Measurements from ENCODE around the gene LITAF. TPM values are rescaled to one million over a fixed set of nuclear protein-coding genes. Genes with fewer than 3 reads are reported as not detected.
"Not testable (repeated sequence)": the region's sequence is repeated elsewhere in the genome, so short reads cannot be mapped to it uniquely, and the experiment has no call there.

The LITAF gene
- total RNA-seq, 1 experiment from 2014 or later, result 83.4 TPM

DNA sequence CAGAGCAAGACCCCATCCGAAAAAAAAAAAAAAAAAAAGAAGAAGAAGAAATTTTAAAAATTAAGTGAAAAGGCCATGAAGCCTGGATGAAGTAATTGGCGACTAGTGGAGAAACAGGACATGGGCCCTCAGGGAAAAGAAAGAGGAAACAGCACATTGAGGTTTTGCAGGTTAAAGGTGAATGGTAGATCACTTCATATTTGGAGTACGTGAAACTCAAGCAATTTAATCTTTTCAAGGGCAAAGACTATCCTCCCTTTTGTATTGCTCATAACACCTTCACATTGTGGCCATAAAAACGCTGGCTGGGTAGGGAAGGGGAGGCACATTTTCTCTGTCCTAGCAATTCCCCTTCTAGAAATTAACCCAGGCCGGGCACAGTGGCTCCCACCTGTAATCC lies 53.1 kb downstream of the LITAF start:
- Histone ChIP-seq H3K4me3 (no peak overlapping the region), H3K27ac (no peak overlapping the region), H3K4me1 (replicated peaks) (peaks cover 17% of the 10 kb centered on the region), H3K27me3 (replicated peaks) (no peaks in the 10 kb centered on the region), H3K9me3 (replicated peaks) (no peaks in the 10 kb centered on the region), H3K36me3 (no peaks in the 10 kb centered on the region)
- DNase-seq (ENCODE audit: low read depth in 1 of 2, low spot score in 2 of 2), result no peak

DNA sequence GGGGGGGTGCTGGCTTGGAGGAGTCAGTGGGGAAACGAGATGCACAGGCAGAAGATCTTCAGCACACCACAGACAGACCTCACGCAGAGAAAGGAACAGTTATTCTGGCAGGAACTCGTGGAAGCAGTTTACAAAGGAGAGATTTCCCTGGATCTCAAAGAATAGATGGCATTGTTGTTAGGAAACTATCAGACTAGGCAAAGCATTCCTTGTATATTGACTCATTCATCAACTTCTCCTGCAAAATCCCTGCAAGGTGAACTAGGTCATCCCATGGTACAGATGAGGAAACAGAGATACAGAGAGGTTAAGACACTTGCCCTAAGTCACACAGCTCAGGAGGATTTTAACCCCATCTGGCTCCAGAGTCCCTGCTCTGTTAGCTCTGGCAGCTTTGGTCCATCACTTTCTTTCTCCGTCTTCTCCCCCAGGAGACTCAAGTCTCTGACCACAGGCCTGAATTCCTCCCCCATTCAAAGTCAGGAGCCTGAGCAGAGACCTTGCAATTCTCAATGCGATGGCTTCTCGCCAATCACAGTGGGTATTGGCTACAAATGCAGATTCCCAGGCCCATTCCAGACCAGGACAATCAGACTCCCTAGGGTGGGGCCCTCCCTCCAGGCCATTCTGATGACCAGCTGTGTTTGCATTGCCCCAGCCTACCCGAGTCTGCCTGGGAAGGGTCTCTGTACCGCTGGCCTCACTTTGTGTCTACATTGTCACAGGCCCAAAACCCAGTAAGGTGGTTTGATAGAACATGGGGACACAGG lies 56.4 kb downstream of the LITAF start:
- Histone ChIP-seq H3K4me3 (no peak overlapping the region), H3K36me3 (no peaks in the 10 kb centered on the region), H3K9me3 (replicated peaks) (no peaks in the 10 kb centered on the region), H3K4me1 (replicated peaks) (peaks cover 17% of the 10 kb centered on the region), H3K27ac (no peak overlapping the region), H3K27me3 (replicated peaks) (no peaks in the 10 kb centered on the region)
- peak in 1 of 2 experiments; percentile 57 for DNase-seq (ENCODE audit: low read depth in 1 of 2, low spot score in 2 of 2)

DNA sequence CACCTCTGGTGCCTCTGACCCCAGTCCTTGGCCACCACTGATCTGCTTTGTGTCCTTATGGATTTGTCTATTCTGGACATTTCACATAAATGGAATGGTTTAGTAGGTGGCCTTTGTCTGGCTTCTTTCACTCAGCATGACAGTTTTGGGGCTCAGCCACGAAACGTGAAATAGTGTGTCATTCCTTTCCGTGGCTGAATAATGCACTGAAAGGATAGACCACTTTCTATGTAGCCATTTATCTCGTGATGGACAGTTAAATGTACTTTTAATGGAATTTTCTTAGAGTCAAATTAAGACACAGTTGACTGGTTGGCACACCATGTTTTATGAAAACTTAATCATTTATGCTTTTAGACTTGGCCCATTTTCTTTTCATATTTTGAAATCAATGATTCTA lies 57.4 kb downstream of the LITAF start:
- no peaks in the 10 kb centered on the region for H3K36me3 ChIP-seq
- H3K4me3 ChIP-seq, result no peak overlapping the region
- DNase-seq (ENCODE audit: low read depth in 1 of 2, low spot score in 2 of 2), result no peak
- no peaks in the 10 kb centered on the region for H3K27me3 ChIP-seq (replicated peaks)
- H3K27ac ChIP-seq, result no peak overlapping the region
- H3K9me3 ChIP-seq (replicated peaks), result no peaks in the 10 kb centered on the region
- peaks cover 17% of the 10 kb centered on the region for H3K4me1 ChIP-seq (replicated peaks)

DNA sequence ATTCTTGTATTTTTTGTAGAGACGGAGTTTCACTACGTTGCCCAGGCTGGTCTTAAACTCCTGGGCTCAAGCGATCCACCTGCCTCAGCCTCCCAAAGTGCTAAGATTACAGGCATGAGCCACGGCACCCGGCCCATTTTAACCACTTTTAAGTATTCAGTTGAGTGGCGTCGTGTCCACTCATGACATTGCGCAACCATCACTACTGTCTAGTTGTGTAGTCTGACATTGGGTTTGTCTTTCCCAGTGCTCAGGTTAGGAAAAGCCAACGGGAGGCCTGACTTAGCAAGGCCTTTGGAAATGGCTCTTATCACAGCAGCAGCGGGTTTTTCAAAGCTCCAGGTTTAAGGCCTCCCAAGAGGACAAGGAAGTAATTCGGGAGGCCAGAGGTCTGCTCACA lies 58.7 kb downstream of the LITAF start:
- no peak overlapping the region for H3K27ac ChIP-seq
- H3K4me1 ChIP-seq (replicated peaks), result peaks cover 17% of the 10 kb centered on the region
- H3K36me3 ChIP-seq, result no peaks in the 10 kb centered on the region
- H3K9me3 ChIP-seq (replicated peaks), result no peaks in the 10 kb centered on the region
- H3K4me3 ChIP-seq, result no peak overlapping the region
- no peak for DNase-seq (ENCODE audit: low read depth in 1 of 2, low spot score in 2 of 2)
- no peaks in the 10 kb centered on the region for H3K27me3 ChIP-seq (replicated peaks)

DNA sequence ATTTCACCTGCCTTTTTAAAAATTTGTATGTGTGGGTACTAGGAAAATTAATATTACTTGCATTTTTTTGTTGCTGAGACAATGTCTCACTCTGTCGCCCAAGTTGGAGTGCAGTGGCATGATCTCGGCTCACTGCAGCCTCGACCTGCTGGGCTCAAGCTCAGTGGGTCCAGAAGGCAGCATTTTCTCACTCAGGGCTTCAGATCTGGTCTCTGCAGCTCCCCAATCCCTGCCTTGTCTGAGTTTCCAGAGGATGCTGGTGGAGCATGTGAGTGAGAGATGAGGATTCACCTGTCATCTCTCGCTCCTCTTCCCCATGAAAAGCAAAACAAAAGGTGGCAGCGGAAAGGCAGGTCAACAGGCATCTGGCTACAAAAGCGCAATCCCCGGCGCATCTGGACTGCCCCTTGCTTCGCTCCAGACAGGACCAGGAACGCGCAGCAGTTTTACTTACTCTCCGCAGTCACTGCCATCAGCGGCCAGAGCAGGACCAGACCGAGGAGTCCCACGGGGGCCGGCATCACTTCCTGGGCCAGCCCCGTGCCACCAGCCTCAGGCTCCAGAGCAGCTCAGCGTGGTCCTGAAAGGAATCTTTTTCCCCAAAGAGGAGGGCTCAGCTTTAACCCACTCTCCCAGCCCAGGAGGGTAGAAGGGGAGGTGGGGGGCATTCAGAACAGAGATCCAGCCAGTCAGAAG lies 59.9 kb downstream of the LITAF start:
- Histone ChIP-seq H3K27ac (no peak overlapping the region), H3K9me3 (replicated peaks) (no peaks in the 10 kb centered on the region), H3K4me3 (no peak overlapping the region), H3K27me3 (replicated peaks) (no peaks in the 10 kb centered on the region), H3K36me3 (no peaks in the 10 kb centered on the region), H3K4me1 (replicated peaks) (peaks cover 14% of the 10 kb centered on the region)
- DNase-seq (ENCODE audit: low read depth in 1 of 2, low spot score in 2 of 2), result no peak

DNA sequence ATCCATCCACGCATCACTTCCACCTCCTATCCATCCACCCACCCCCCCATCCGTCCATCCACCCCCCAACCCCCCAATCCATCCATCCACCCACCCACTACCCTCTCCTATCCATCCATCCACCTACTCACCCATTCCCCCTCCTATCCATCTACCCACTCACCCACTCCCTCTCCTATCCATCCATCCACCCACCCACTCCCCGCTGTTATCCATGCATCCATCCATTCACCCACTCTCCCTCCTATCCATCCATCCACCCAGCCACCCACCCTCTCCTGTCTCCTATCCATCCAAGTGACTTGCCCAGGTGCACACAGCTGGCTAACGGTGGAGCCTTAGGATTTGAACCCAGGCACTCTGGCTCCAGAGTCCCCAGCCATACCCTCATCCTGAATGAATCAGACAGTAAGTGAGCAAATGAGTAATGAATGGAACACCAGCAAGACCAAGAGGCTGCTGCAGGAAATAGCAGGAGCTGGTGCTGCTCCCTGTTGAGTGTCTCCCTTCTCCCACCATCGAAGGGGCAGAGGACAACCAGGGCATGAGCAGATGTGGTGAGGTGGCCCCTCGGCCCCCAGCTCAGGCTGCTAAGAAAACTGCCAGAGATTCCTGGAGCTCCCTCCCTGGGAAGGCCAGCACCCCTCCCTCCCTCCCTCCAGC lies 62.5 kb downstream of the LITAF start:
- no peaks in the 10 kb centered on the region for H3K36me3 ChIP-seq
- H3K27me3 ChIP-seq (replicated peaks), result no peaks in the 10 kb centered on the region
- no peak overlapping the region for H3K4me3 ChIP-seq
- no peak overlapping the region for H3K27ac ChIP-seq
- peaks cover 5% of the 10 kb centered on the region for H3K9me3 ChIP-seq (replicated peaks)
- no peak for DNase-seq (ENCODE audit: low read depth in 1 of 2, low spot score in 2 of 2)
- H3K4me1 ChIP-seq (replicated peaks), result no peaks in the 10 kb centered on the region

DNA sequence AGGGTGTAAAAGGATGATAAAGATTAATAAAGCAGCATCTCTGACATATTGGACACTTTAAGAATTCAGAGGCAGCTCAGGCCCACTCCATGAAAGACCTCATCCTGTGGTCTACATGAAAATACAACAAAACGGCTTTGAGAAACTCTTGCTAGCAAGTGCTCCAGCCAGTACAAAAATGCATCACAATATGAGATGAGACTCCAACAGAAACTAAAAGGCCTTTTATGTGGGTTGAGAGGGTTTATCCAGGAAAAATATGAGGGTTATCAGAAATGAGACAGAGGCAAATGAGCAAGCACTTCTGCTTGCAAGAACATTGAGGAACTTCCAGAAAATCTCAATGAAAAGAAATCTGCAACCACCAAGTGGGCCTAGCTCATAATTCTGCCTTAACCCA lies 65.7 kb downstream of the LITAF start:
- H3K27ac ChIP-seq, result no peak overlapping the region
- no peak overlapping the region for H3K4me3 ChIP-seq
- no peaks in the 10 kb centered on the region for H3K27me3 ChIP-seq (replicated peaks)
- H3K36me3 ChIP-seq, result no peaks in the 10 kb centered on the region
- H3K4me1 ChIP-seq (replicated peaks), result no peaks in the 10 kb centered on the region
- peaks cover 5% of the 10 kb centered on the region for H3K9me3 ChIP-seq (replicated peaks)
- DNase-seq (ENCODE audit: low read depth in 1 of 2, low spot score in 2 of 2), result no peak

DNA sequence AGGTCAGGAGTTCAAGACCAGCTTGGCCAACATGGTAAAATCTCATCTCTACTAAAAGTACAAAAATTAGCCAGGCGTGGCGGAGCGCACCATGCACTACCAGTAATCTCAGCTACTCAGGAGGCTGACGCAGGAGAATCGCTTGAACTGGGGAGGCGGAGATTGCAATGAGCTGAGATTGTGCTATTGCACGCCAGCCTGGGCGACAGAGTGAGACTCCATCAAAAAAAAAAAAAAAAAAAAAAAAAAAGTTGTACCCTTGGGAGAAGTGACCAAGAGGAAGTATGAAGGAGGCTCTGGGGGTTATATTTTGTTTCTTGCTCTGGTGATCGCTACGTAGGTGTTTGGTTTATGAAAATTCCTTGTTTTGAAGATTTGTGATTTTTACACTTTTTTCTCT lies 66.3 kb downstream of the LITAF start:
- DNase-seq (ENCODE audit: low read depth in 1 of 2, low spot score in 2 of 2), result no peak
- Histone ChIP-seq H3K27ac (no peak overlapping the region), H3K27me3 (replicated peaks) (no peaks in the 10 kb centered on the region), H3K36me3 (no peaks in the 10 kb centered on the region), H3K9me3 (replicated peaks) (peaks cover 5% of the 10 kb centered on the region), H3K4me3 (no peak overlapping the region), H3K4me1 (replicated peaks) (no peaks in the 10 kb centered on the region)

DNA sequence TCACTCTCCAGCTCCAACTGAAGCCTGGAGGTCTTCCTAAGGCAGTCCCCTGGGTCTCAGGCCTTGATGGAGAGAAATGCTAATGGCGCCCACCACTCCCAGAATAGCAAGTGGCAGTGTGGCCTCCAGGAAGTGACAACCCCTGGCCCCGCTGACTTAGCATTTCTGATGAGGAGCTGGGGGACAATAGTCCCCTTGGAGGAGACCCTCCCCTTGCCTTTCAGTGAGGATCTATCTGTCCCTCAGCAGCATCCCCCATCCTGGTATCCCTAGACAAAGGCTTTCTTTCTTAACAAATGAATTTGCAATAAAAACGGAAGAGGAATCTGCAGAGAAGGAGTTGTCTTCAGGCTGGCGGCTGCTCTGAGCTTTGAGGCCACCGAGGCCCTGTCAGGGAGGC lies 68.8 kb downstream of the LITAF start:
- no peak for DNase-seq (ENCODE audit: low read depth in 1 of 2, low spot score in 2 of 2)
- Histone ChIP-seq H3K36me3 (no peaks in the 10 kb centered on the region), H3K4me1 (replicated peaks) (no peaks in the 10 kb centered on the region), H3K27ac (no peak overlapping the region), H3K4me3 (no peak overlapping the region), H3K9me3 (replicated peaks) (peaks cover 5% of the 10 kb centered on the region), H3K27me3 (replicated peaks) (no peaks in the 10 kb centered on the region)

DNA sequence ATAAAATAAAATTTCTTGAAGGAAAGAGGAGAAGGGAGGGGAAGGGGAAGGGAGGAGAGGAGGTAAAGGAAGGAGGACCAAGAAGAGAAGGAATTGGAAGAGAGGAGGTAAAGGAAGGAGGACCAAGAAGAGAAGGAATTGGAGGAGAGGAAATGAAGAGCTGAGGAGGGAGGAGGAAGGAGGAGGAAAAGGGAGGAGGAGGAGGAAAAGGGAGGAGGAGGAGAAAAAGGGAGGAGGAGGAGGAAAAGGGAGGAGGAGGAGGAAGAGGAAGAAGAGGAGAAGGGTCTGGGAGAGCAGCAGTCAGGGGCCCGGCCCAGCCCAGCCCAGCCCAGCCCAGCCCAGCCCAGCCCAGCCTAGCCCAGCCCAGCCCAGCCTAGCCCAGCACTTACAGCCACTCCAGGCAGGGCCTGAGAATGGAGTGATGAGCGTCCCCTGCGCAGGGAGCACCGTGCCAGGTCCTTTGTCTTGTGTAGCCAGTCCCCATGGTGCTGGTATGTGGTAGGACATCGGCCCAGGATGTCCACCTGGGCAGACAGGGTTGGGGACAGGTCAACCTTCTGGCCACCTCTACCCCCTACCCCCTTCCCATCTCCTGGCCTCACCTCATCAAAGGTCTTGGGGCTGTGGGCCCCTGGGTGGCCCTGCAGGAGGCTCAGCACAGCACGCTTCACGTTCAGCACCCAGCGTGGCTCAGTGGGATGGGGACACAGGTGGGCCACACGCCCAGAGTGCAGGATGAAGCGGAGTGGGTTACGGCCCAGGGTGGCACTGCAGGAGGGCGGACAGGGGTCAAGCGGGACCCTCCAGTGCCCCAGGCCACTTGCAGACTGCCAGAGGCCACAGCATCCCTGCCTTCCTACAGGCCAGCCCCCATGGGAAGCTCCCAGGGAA lies 70.9 kb downstream of the LITAF start:
- Histone ChIP-seq H3K4me3 (no peak overlapping the region), H3K4me1 (replicated peaks) (no peaks in the 10 kb centered on the region), H3K27me3 (replicated peaks) (no peaks in the 10 kb centered on the region), H3K36me3 (no peaks in the 10 kb centered on the region), H3K27ac (no peak overlapping the region), H3K9me3 (replicated peaks) (peaks cover 1% of the 10 kb centered on the region; the same call in 1 of the 2 replicates)
- DNase-seq (ENCODE audit: low read depth in 1 of 2, low spot score in 2 of 2), result no peak

DNA sequence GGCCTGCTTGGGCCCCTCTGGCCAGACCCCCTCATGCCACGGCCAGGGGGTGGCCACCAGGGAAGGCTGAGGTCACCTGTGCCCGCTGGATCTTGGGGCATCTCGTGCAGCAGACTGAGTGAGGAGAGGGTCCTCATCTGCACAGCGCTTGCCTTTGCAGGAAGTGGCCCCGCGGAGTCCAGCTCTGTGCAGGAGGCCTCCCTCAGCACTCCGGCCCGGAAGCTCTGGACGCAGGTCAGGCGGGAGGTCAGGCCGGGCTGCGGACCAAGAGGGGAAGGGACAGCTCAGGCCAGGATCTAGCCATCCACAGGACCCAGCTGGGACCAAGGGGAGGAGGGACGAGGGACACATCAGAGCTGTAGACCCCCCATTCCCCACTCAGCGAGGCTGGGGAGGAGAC lies 72.4 kb downstream of the LITAF start:
- no peaks in the 10 kb centered on the region; the same call in 1 of the 2 replicates for H3K4me1 ChIP-seq (replicated peaks)
- H3K4me3 ChIP-seq, result no peak overlapping the region
- no peak overlapping the region for H3K27ac ChIP-seq

DNA sequence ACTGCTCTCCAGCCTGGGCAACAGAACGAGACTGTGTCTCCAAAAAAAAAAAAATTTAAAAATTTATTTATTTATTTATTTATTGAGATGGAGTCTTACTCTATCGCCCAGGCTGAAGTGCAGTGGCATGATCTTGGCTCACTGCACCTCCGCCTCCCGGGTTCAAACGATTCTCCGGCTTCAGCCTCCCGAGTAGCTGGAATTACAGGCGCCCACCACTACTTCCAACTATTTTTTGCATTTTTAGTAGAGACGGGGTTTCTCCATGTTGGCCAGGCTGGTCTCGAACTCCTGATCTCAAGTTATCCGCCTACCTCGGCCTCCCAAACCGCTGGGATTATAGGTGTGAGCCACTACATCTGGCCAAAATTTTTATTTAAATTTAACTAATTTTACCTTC lies 73.4 kb downstream of the LITAF start:
- H3K4me3 ChIP-seq; H3K4me1 ChIP-seq (replicated peaks); H3K36me3 ChIP-seq; H3K27ac ChIP-seq; H3K27me3 ChIP-seq (replicated peaks); DNase-seq (ENCODE audit: low read depth in 1 of 2, low spot score in 2 of 2); H3K9me3 ChIP-seq (replicated peaks): not testable (repeated sequence)

More for the DNA sequence above, 72.4 kb downstream of the LITAF start:
- no peak for DNase-seq (ENCODE audit: low read depth in 1 of 2, low spot score in 2 of 2)
- Histone ChIP-seq H3K27me3 (replicated peaks) (no peaks in the 10 kb centered on the region), H3K9me3 (replicated peaks) (no peaks in the 10 kb centered on the region), H3K36me3 (no peaks in the 10 kb centered on the region)

DNA sequence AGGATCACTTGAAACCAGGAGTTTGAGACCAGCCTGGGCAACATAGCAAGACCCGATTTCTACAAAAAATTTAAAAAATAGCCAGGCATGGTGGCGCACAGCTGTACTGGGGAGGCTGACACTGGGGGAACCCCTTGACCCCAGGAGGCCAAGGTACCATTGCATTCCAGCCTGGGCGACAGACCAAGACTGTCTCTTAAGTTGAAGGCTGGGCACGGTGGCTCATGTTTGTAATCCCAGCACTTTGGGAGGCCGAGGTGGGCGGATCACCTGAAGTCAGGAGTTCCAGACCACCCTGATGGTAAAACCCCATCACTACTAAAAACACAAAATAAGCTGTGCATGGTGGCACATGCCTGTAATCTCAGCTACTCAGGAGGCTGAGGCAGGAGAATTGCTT lies 74.9 kb downstream of the LITAF start:
- no peak overlapping the region for H3K27ac ChIP-seq
- no peak for DNase-seq (ENCODE audit: low read depth in 1 of 2, low spot score in 2 of 2)
- no peak overlapping the region for H3K4me3 ChIP-seq
- no peaks in the 10 kb centered on the region for H3K36me3 ChIP-seq
- H3K27me3 ChIP-seq (replicated peaks), result no peaks in the 10 kb centered on the region
- H3K4me1 ChIP-seq (replicated peaks), result peaks cover 3% of the 10 kb centered on the region
- no peaks in the 10 kb centered on the region for H3K9me3 ChIP-seq (replicated peaks)

Data from SJSA1 (cell line).